HG02763 (cell line): Measurements from ENCODE around the gene GDPD5.

Experiments
- ATAC-seq: cut with Tn5 transposase; IDR thresholded peaks from one replicate; pipeline ENCODE4 v1.9.1; 2021; ENCODE audit warnings: mild to moderate bottlenecking, moderate library complexity; ENCODE audit not compliant: unreplicated experiment

Gene GDPD5

DNA sequence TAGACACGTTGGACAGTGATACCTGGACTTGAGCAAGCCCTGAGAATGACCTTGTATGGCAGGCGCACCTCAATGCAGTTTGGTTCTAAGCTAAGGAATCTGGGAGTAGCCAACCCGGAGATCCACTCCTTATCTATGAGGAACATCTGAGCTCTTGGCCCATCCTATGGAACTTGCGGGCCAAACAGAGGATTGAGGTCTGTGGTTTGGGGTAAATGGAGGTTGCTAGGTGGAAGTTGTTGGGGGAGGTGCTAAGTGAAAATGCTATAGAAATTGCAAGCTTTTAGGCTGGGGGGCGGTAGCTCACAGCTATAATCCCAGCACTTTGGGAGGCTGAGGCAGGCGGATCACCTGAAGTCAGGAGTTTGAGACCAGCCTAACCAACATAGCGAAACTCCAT lies 8.9 kb downstream of the GDPD5 start:
- no peak for ATAC-seq

DNA sequence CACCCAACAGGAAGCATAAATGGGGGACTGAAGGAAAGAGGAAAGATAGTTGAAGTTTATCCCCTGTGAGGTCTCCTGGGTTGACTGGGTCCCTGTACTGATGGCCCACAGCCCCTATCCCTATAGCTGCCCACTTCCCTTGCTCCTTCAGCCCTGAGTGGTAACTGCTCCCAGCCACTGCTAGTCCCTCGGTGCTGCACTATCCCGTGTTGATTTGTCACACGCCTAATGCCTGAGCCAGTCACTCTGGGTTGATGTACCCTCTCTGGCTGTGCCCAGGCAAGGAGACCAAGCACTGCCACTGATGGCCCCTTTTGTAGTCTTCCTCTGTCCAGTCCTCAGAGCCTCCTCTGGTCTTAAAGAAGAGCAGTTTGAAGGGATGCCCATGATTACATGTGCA lies 9.6 kb downstream of the GDPD5 start:
- no peak for ATAC-seq

DNA sequence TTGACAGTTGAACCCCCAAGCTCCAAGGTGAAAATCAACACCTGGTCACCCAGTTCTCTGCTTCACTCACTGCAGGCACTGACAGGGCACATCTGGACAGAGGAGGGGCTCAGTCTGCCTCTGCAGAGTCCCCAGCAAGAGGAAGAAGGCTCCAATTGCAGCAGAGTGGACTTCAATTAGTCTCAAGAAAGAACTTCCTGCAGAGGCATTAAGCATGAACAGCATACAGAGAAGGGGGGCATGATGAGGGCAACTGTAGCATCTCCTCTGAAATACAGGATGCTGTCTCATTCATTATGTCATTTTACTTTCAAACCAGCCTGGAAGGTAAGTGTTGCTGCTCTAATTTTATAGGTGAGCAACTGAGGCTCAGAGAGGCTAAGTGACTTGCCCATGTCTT lies 11.1 kb downstream of the GDPD5 start:
- no peak for ATAC-seq

DNA sequence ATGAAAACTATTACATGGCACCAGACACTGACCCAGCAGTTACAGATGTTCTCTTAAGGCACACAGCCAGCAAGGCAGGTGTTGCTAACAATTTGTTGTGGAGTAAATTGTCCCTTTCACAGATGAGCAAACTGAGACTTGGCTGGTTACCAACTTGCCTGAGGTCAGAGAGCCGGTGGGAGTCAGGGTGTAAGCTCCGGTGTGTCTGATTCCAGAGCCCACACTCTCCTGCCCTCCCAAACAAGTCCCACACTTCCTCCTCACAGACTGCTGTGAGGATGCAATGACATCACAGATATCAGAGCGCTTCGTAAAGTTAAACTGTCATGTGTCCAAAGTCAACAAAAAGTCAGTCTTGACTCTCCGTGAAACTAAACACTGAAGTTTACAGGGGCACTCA lies 12.5 kb downstream of the GDPD5 start:
- ATAC-seq: no peak

DNA sequence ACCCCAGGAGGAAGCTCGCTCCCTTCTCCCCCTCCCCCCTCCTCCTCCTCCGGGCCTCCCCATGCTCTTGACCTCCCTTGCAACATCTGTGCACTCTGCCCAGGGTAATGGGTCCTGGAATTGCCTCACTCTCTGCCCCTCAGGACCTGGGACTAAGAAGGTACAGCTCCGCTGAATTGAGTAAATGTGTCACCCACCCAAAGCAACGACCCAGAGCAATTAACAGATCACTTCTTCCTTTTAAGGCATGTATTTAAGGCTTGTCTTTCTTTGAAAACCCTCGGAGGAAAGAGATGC lies 15.1 kb downstream of the GDPD5 start:
- ATAC-seq: no peak

DNA sequence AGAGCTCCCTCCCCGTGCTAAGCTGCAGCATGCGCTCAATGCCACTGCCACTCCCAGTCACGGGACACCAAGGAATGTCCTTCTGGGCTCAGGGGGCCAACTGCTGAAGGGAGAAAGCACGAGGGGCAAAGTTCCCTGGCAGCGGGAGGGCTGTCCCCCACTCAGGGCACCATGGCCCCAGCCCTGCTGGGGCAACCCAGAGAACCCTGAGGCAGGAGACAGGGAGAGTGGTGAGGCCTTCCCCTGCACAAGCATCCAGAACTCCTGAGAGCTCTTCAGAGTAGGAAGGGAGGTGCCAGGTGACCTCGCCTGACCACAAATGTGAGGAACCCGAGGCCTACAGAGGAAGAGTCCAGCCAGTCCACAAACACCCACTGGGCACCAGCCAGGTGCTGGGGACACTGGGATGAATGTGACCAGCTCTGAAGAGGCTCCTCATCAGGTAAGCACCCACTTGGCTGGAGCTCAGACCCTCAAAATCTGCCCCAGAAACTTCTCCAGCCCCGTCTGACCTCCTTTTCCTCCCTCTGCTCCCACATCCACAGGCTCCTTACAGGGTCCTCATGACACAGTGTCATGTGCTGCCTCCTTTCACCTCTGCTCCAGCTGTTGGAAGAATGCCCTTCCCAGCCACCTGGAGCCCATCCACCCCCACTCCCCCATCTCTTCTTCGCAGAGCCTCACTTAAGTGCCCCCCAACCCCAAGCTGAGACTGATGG lies 15.6 kb downstream of the GDPD5 start:
- no peak for ATAC-seq

DNA sequence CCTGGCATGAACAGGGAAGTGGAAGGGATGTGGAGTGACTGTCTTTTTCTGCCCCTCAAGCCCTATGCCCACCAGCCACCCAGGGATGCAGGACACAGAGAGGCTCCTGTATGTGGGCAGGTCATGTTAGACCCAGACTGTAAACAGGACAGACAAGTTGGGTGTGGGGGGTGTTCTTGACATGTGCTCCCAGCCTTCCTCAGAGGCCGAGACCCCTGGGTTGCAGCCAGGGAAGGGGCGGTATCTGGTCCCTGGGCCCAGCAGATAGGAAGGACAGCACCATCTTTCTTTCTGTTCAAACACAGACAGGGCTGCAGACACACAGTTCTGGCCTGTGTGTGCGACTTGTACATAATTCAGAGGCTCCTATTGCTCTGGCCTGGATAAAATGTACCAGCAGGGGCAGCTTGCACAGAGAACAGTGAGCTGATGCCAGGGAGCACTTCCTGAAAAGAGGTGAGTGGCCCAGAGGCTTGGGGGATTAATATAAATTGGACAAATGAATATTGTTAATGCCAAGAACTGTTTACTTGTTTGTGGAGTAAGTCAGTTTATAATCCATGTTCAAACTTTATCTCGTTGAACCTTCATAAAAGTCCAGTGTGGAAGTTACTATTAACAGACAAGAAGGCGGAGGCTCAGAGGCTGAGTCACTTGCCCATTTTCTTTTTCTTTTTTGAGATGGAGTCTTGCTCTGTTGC lies 16.6 kb downstream of the GDPD5 start:
- ATAC-seq: no peak

DNA sequence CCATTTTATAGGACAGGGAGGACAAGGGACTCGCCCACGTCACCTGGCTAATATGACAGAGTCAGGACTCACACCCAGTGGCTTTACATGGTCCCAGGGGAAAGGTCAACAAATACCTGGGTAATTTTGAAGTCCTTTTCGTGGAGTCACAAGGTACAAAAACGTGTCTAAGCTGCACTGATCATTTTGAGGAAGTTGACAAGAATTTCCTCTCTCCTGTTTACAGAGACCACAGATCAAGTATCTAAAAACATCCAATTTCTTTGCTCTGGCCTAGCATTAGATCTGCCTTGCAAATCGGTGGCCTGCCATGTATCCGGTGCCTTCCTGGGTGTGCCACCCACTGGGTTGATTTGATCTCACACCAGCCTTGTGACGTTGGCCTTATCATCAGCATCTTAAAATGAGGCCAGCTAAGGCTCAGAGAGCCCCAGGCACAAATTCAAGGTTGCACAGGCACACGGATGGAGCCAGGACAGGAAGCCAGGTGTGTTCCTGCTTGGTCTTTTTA lies 17.6 kb downstream of the GDPD5 start:
- no peak for ATAC-seq

DNA sequence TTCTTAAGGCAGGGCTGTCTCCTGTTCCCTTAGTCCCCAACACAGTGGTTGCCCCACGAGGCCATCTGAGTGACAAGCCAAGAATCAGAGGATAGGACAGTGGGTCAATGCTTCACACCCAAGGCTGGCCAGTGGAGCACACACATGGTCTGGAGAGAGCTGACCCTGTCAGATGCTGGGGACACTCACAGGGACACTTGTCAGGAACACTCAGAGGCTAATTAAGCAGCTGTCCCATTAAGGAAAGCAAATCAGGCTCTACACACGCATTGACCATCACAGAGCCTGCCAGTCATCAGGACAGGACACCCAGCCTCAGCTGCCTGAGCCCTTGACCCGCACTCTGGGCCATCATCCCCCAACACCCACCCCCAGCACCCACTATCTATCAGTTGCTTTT lies 18.2 kb downstream of the GDPD5 start:
- no peak for ATAC-seq

DNA sequence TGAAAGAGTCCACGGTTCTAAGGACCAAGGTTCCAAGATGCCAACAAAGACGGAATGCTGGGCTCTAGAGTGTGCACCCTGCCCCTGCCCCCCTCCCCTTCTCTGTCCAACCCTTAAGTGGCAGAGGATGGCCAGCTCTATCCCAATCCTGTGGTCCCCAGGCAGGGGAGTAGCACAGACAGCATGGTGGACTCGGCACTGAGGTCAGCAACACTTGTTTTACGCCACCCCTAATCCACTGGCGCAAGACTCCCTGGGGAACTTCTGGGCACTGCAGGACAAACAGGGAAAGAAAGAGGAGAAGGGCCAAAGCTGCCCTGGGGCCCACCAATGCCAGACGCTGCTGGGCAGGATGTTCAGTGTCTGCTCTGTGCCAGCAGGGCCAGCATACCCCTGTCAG lies 18.9 kb downstream of the GDPD5 start:
- no peak for ATAC-seq

DNA sequence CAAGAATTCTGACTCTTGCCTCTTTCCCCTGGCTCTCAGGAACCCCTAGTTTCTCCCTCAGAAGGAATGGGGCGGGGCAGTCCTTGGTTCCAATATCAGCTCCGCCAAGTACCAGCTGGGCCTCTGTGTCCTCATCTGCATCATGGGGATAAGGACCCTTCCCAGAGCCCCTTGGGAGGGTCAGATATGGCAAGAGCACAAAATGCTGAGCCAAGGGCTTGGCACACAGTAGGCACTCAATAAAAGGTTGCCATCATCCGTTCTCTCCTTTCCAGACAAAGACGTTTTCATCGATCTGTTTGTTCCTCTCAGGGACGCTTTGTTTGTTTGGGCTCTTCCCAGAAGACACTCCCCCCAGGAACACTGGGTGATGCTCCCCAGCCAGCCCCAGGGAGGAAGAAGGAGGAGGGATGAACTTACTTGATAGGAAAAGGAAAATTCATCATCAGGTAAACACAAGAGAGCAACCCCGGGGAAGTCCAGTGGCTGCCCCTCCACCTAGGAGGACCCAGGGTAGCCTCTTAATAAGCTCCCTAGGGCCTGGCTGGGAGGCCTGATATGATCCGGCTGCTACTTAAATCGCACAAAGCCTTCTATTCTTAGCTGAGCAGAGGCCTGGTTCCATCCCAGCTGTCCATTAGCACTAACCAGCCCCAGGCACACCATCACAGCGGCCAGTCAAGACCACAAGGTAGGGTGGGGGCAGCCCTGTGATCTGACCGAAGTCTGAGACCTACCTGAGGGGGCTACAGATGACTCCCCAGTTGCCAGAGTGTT lies 19.6 kb downstream of the GDPD5 start:
- no peak for ATAC-seq

DNA sequence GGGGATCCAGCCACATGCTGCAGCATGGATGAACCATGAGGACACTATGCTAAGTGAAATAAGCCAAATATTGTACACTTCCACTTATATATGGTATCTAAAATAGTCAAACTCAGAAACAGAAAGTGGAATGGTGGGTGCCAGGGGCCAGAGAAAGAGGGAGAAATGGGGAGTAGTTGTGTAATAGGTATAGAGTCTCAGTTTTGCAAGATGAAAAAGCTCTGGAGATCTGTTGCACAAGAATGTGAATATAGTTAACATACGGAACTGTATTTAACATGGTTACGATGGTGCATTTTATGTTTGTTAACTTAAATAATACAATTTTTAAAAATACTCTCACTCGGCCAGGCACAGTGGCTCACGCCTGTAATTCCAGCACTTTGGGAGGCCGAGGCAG lies 21.2 kb downstream of the GDPD5 start:
- ATAC-seq: no peak

DNA sequence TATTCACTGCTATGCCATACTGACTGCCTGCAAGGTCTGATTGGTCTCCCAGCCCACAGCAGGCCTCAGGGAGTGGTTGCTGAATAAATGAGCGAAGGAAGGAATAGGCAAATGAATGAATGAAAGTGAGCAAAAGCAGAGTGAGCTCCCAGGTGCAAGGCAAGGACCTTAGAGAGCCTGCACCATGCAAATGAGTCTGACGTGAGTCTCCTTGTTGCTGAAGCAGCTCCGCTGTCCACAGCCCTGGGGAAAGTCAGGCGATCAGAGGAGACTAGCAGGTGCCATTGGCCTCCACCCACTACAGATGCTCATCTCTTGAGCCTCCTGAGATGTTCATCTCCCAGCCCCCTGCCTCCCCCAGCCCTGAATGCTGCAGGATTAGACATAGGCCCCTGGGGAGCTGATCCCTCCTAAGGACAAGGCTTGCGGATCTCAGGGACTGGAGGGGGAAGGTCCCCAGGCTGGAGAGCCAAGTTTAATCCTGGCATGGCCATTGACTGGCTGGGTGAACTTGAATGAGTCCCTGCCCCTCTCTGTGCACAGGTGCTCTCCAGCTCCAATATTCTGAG lies 22.1 kb downstream of the GDPD5 start:
- ATAC-seq: peak; percentile 45

DNA sequence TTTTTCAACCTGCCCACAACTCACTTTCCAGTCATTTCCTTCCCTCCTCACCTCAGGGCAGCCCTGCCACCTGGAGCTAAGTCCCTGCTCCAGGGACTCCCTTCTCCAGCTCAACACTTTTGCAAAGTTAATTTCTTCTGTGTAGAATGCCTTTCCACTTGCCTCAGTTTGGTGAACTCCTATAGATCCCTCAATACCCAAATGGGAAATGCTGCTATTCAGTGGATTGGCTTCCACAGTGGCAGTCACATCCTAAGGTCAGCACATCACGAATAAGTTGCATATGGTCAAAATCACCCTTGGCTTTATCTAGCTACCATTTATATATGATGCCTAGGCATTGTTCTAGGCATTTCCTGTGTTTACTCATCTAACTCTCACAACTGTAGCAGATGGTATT lies 23.6 kb downstream of the GDPD5 start:
- no peak for ATAC-seq

DNA sequence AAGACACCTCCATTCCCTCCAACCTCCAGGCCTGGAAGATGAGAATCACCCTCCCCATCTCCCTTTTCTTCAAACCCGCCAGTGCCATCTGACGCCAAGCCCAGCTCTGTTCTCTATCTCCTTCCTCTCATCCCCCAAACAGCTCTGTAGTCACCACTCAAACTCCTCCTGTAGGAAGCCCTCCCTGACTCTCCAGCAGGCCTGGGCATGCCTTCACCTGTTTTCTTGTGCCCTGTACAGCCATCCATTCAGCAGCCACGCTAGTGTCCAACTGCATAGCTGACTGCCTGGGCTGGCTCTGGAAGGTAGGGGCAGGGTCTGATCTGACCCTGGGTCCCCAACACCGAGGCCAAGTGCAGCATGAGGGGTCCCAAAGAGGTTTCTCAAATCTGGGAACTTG lies 25.0 kb downstream of the GDPD5 start:
- no peak for ATAC-seq

DNA sequence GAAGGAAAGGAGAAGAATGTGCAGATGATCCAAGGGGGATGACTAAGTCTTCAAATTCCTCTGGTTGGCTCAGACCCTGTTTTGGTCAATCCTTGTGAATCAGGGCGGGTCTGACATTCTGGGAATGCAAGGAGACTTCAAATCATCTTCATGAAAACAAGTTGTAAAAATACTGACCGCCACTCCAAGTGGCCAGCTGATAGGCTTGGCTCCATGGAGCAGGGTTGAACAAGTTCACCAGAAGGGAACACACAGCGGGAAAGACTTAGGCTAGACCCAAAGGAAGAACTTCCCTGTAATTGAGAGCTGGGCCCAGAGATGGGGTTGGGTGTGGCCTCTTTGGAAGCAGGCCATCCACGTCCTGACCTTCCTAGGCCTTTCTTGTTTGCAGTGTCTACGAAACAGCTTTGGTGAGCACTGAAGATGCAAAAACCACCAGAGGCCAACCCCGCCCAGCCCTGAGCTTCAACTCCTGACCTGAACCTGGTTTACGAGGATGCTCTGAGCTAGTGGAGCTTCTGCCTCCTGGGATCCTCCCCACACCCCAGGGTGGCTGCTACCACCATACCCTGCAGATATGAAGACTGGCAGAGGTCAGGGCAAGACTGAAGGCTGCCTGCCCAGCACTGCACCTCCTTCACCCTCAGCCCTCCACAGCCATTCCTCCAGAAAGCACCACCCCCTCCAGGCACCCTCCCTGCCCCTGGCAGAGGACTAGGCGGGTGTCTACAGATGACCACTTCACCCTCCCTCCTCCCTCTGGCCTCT lies 26.1 kb downstream of the GDPD5 start:
- no peak for ATAC-seq

DNA sequence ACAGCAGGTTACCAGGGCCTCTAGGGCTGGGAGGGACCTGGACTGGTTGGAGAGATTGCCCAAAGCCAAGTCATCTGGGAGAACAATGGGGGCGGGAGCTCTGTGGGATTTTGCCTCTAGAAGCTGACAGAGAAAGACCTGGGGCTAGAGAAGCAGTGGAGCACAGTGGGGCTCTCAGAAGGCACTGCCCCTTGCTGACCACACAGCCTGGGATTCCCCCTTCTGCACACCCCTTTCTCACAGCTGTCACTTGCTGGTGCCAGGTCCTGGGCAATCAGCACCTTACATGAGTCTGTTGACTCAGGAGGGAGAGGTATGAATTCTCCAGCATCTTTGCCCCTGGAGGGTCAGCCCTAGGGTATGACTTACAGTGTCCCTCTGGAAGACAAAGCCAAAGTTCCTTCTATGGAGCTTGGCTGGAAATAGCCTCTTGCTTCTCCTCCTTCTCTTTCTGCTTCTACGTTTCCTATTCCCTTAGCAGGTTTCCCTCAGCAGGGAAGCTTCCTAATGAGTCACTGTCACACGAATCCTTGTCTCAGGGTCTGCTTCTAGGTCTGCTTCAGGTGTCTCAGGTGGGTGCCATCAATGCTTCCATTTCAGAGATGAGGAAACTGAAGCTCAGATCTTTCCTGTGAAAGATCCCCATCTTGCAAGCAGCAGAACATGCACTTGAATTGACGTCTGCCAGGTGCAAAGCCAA lies 27.0 kb downstream of the GDPD5 start:
- ATAC-seq: no peak

DNA sequence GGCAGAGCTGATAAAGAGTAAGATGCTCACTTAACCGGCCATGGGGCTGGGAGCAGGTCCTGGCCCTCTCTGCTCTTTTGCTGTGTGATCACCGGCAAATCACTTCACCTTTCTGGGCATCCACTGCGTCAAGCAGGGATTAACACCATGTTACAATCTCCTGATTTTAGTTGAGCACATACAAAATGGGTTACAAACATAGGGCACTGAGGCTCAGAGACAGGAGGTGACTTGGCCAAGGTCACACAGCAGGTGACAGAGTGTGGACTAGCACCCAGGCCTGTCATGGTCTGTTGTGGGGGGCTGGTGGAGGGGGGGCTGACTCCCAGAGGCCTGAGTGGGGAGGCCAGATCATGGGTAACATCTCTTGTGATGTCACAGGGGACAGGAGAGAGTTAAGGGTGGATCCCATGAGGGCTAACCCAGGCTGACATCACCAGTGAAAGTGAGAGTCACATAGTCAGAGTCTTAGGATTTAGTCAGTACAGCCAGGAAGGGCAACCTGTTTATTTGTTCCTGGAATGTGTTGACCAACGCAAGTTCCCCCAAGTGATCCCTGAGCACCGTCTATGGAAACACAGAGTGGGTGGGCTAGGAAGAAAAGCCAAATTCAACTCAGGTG lies 27.8 kb downstream of the GDPD5 start:
- ATAC-seq: no peak

DNA sequence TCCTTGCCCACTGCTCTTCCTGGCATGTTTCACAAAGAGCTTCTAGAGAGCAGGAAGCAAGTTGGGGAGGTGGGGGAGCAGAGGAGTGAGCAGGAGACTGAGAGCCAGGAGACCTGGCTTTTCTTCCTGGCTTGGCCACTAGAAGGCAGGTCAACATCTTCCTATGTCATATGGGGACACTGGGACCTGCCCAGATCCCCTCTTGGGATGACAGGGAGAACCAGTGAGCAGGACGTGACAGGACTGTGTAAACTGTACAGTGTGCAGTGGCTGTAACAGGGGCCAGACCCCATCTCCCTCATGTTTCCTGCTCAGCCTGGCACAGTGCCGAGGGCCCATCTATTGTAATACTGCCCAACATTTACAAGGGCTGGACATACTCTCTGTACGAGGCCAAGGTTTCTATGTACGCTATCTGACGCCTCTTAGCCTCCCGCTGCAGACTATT lies 29.4 kb downstream of the GDPD5 start:
- no peak for ATAC-seq
